CD4-positive, alpha-beta T cell (primary cell): ENCODE results near the gene FREM2. TPM values are rescaled to one million over a fixed set of nuclear protein-coding genes. Genes with fewer than 3 reads are reported as not detected.

Source experiments
- ATAC-seq: fragments of 200-7000 bp; cut with Tn5 transposase; one replicate; pipeline ENCODE4 v1.10.0; 2022; ENCODE audit warnings: mild to moderate bottlenecking; ENCODE audit not compliant: poor library complexity
- CTCF ChIA-PET: fragments of 350-600 bp; sonication (Branson Sonifier 250); formaldehyde crosslinking; loops from one replicate; lab custom pipeline; 2021; ENCODE audit warnings: antibody characterized with exemption, inconsistent platforms; lab: Charles Lee
- POLR2A ChIA-PET: fragments of 350-600 bp; sonication (Branson Sonifier 250); formaldehyde crosslinking; loops from one replicate; lab custom pipeline; 2021; ENCODE audit warnings: antibody characterized with exemption, inconsistent platforms; lab: Charles Lee
- DNase-seq, 14 experiments: peaks; one replicate each; pipeline ENCODE4 v3.0.0-alpha.2; 2013 to 2020; ENCODE audit warnings: mixed read lengths in 2 of 14
- H3K27ac ChIP-seq, 2 donors: one replicate each; pipeline versions ENCODE4 v1.5.1 to v1.7.0; 2013; ENCODE audit warnings: low read length in 2 of 2, low read depth in 1 of 2, mild to moderate bottlenecking in 1 of 2
- H3K27me3 ChIP-seq, 2 experiments: 1 replicate in 1 of 2; 2 replicates in 1 of 2; pipeline versions ENCODE4 v1.6.1 to v1.7.0; 2013; ENCODE audit warnings: low read length in 2 of 2, control low read depth in 1 of 2, mild to moderate bottlenecking in 1 of 2, moderate library complexity in 1 of 2; ENCODE audit not compliant: insufficient read depth in 2 of 2, control insufficient read depth in 1 of 2
- H3K36me3 ChIP-seq: one replicate; pipeline ENCODE4 v1.6.1; 2013; ENCODE audit warnings: low read length, control low read depth; ENCODE audit not compliant: insufficient read depth
- H3K4me1 ChIP-seq: one replicate; pipeline ENCODE4 v1.6.1; 2013; ENCODE audit warnings: low read length, control low read depth; ENCODE audit not compliant: insufficient read depth
- H3K4me3 ChIP-seq: one replicate; pipeline ENCODE4 v1.5.1; 2013; ENCODE audit warnings: mild to moderate bottlenecking, low read length, moderate library complexity
- H3K9me3 ChIP-seq, 2 experiments: 1 replicate in 1 of 2; 2 replicates in 1 of 2; pipeline versions ENCODE4 v1.6.1 to v1.7.0; 2013; ENCODE audit warnings: low read length in 2 of 2, mild to moderate bottlenecking in 2 of 2, control low read depth in 1 of 2, moderate library complexity in 1 of 2; ENCODE audit not compliant: control insufficient read depth in 1 of 2, insufficient read depth in 1 of 2
- H3K27ac Mint-ChIP-seq: one replicate; pipeline ENCODE4 v1.8.0; 2020; ENCODE audit warnings: mixed read lengths
- H3K27me3 Mint-ChIP-seq: one replicate; pipeline ENCODE4 v1.8.0; 2021; ENCODE audit warnings: mixed read lengths
- H3K36me3 Mint-ChIP-seq: one replicate; pipeline ENCODE4 v1.8.0; 2021; ENCODE audit warnings: low read depth, mixed read lengths
- H3K4me1 Mint-ChIP-seq: one replicate; pipeline ENCODE4 v1.8.0; 2021; ENCODE audit warnings: low read depth, mixed read lengths
- H3K4me3 Mint-ChIP-seq: one replicate; pipeline ENCODE4 v1.8.0; 2020; ENCODE audit warnings: mild to moderate bottlenecking, mixed read lengths
- H3K9me3 Mint-ChIP-seq: one replicate; pipeline ENCODE4 v1.8.0; 2020; ENCODE audit warnings: mixed read lengths
- intact Hi-C, 2 experiments: fragments of 100-400 bp; cut with DNase I in 1 of 2; cut with micrococcal nuclease in 1 of 2; formaldehyde crosslinking; loops; one replicate each; pipeline versions ENCODE4 v1.15.1 to v1.9.0; 2023 to 2025; cut with DNase I, micrococcal nuclease
- total RNA-seq, 174 experiments: library from RNA in 2 of 174; stranded (reverse) in 2 of 174; gene quantifications; one replicate each; pipeline ENCODE4 v1.2.3 and lab custom pipeline; 2021 to 2026
- TF ChIP-seq, protein P1 (sequence below): fragments of 200-600 bp; IDR thresholded peaks from one replicate; pipeline ENCODE4 v1.8.0; 2022; ENCODE audit warnings: antibody characterized with exemption, mild to moderate bottlenecking

The FREM2 gene
- total RNA-seq, 2 experiments from 2014 or later = not detected

GRCh38 chr13:38685431-38685830, 1.4 kb upstream of the FREM2 start:
- no peak for ATAC-seq
- TF ChIP-seq, protein P1, sequence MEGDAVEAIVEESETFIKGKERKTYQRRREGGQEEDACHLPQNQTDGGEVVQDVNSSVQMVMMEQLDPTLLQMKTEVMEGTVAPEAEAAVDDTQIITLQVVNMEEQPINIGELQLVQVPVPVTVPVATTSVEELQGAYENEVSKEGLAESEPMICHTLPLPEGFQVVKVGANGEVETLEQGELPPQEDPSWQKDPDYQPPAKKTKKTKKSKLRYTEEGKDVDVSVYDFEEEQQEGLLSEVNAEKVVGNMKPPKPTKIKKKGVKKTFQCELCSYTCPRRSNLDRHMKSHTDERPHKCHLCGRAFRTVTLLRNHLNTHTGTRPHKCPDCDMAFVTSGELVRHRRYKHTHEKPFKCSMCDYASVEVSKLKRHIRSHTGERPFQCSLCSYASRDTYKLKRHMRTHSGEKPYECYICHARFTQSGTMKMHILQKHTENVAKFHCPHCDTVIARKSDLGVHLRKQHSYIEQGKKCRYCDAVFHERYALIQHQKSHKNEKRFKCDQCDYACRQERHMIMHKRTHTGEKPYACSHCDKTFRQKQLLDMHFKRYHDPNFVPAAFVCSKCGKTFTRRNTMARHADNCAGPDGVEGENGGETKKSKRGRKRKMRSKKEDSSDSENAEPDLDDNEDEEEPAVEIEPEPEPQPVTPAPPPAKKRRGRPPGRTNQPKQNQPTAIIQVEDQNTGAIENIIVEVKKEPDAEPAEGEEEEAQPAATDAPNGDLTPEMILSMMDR = no peak
- no peak overlapping the region for H3K27ac ChIP-seq
- no peak for DNase-seq
- no peaks in the 10 kb centered on the region for H3K36me3 ChIP-seq
- Mint-ChIP-seq H3K4me1 (no peaks in the 10 kb centered on the region), H3K36me3 (no peaks in the 10 kb centered on the region), H3K27me3 (peaks cover 31% of the 10 kb centered on the region), H3K9me3 (no peaks in the 10 kb centered on the region), H3K27ac (no peak overlapping the region), H3K4me3 (no peak overlapping the region)
- ChIA-PET CTCF (interaction anchor here (0.9 kb wide), 1 partner anchor 10 kb away, joined by 4 read pairs; no protein-coding TSS in a partner anchor), POLR2A (interaction anchor here (0.6 kb wide), 1 partner anchor 1158 kb away, joined by 4 read pairs; no protein-coding TSS in a partner anchor)
- H3K4me1 ChIP-seq = no peaks in the 10 kb centered on the region
- H3K27me3 ChIP-seq = peaks cover 20 to 25% of the 10 kb centered on the region in 2 experiments
- H3K4me3 ChIP-seq = no peak overlapping the region
- intact Hi-C loops = no loop called here
- H3K9me3 ChIP-seq = peaks cover 0 to 18% of the 10 kb centered on the region in 2 experiments

DNA sequence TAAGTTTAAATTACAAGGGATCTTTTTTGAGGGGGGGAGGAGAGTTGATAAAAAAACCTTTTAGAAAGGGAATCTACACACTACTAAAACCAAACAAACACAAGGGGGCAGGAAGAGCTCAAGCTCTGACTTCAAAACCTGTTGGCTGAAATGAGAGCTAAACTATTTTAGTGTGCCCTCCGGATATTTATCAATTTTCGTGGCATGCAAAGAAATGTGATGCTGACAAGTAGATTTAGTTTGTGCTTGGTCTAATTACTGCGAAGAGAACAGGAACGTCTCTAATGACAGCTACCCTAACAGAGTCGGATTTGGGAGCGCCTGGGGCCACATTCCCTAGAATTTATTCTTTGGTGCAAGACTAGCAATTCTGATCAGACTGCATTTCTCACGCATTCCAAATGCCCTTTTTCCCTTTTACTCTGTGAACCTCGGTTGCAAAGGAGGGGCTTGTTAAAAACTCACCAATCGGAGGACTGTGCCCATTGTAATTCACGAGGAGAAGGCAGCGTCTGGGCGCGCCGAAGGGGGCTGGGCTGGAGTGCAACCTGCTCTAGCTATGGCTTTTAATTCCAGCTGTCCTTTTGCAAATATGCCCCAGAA, 802 bp upstream of the FREM2 start:
- H3K36me3 ChIP-seq = no peaks in the 10 kb centered on the region
- TF ChIP-seq, protein P1 = no peak
- peaks cover 3% of the 10 kb centered on the region for H3K9me3 Mint-ChIP-seq
- ATAC-seq = no peak
- H3K4me1 ChIP-seq = no peaks in the 10 kb centered on the region
- H3K36me3 Mint-ChIP-seq = no peaks in the 10 kb centered on the region
- ChIA-PET POLR2A (interaction anchor here (0.6 kb wide), 1 partner anchor 1159 kb away, joined by 4 read pairs; no protein-coding TSS in a partner anchor), CTCF (interaction anchor here (0.9 kb wide), 1 partner anchor 11 kb away, joined by 4 read pairs; no protein-coding TSS in a partner anchor)
- no peak overlapping the region for H3K4me3 ChIP-seq
- H3K27ac Mint-ChIP-seq = no peak overlapping the region
- no peak for DNase-seq
- H3K4me3 Mint-ChIP-seq = no peak overlapping the region
- peaks cover 27% of the 10 kb centered on the region for H3K27me3 Mint-ChIP-seq
- H3K9me3 ChIP-seq = peaks cover 0 to 18% of the 10 kb centered on the region in 2 experiments
- intact Hi-C loops = no loop called here
- H3K27me3 ChIP-seq = peaks cover 20 to 22% of the 10 kb centered on the region in 2 experiments
- no peaks in the 10 kb centered on the region for H3K4me1 Mint-ChIP-seq
- no peak overlapping the region for H3K27ac ChIP-seq

GRCh38 chr13:38687246-38688229, 661 bp downstream of the FREM2 start:
- no peak overlapping the region for H3K27ac Mint-ChIP-seq
- Histone ChIP-seq H3K9me3 (peaks cover 0 to 18% of the 10 kb centered on the region in 2 experiments), H3K4me1 (no peaks in the 10 kb centered on the region), H3K27me3 (peaks cover 20 to 22% of the 10 kb centered on the region in 2 experiments), H3K36me3 (no peaks in the 10 kb centered on the region), H3K27ac (no peak overlapping the region), H3K4me3 (no peak overlapping the region)
- TF ChIP-seq, protein P1 = no peak
- no peak for ATAC-seq
- no peaks in the 10 kb centered on the region for H3K4me1 Mint-ChIP-seq
- DNase-seq = no peak
- H3K27me3 Mint-ChIP-seq = peaks cover 27% of the 10 kb centered on the region
- intact Hi-C loops = no loop called here
- no peaks in the 10 kb centered on the region for H3K36me3 Mint-ChIP-seq
- peaks cover 3% of the 10 kb centered on the region for H3K9me3 Mint-ChIP-seq
- H3K4me3 Mint-ChIP-seq = no peak overlapping the region
- CTCF ChIA-PET = no interaction called here
- POLR2A ChIA-PET = no interaction called here
